ENCODE results near the gene PPIL4. TPM values are rescaled to one million over a fixed set of nuclear protein-coding genes. Genes with fewer than 3 reads are reported as not detected.

The PPIL4 gene
- total and polyA plus RNA-seq, 8 donors, result 22.4 to 77.0 (median 63.5) TPM

GRCh38 chr6:149480502-149481280 lies 65.2 kb downstream of the PPIL4 start:
- ATAC-seq, result no peak
- H3K4me3 ChIP-seq, result peak overlapping the region in 1 of 2 donors; percentile 20
- peak overlapping the region in 1 of 2 donors; percentile 84 for H3K27ac ChIP-seq
- peak in 1 of 4 donors; percentile 30 for DNase-seq
- no peaks in the 10 kb centered on the region for H3K36me3 ChIP-seq
- no peak for TF ChIP-seq CTCF (IDR thresholded peaks at IDR 0.05)
- peaks cover 11 to 51% of the 10 kb centered on the region in 2 donors for H3K4me1 ChIP-seq
- intact Hi-C loops (cut with DNase I), result no loop called here
- no peaks in the 10 kb centered on the region for H3K9me3 ChIP-seq
- no peaks in the 10 kb centered on the region for H3K27me3 ChIP-seq

- TF ChIP-seq CTCF (IDR thresholded peaks at IDR 0.05), result no peak
- Histone ChIP-seq H3K4me1 (peaks cover 7 to 32% of the 10 kb centered on the region in 2 donors), H3K4me3 (no peak overlapping the region), H3K27me3 (no peaks in the 10 kb centered on the region), H3K36me3 (no peaks in the 10 kb centered on the region), H3K9me3 (no peaks in the 10 kb centered on the region), H3K27ac (no peak overlapping the region)
- ATAC-seq (no peak), DNase-seq (no peak)
- intact Hi-C loops (cut with DNase I), result no loop called here
These were observed 67.1 kb downstream of the PPIL4 start for GRCh38 chr6:149478631-149479314.

GRCh38 chr6:149477544-149477943 lies 68.3 kb downstream of the PPIL4 start:
- TF ChIP-seq CTCF (IDR thresholded peaks at IDR 0.05), result no peak
- no peak overlapping the region for H3K4me3 ChIP-seq
- no peak for DNase-seq
- no peaks in the 10 kb centered on the region for H3K9me3 ChIP-seq
- intact Hi-C loops (cut with DNase I), result no loop called here
- H3K4me1 ChIP-seq, result peaks cover 3 to 19% of the 10 kb centered on the region in 2 donors
- H3K36me3 ChIP-seq, result no peaks in the 10 kb centered on the region
- H3K27me3 ChIP-seq, result no peaks in the 10 kb centered on the region
- H3K27ac ChIP-seq, result no peak overlapping the region
- ATAC-seq, result no peak

- Histone ChIP-seq H3K36me3 (no peaks in the 10 kb centered on the region), H3K27me3 (no peaks in the 10 kb centered on the region), H3K27ac (no peak overlapping the region), H3K9me3 (no peaks in the 10 kb centered on the region), H3K4me3 (no peak overlapping the region), H3K4me1 (peaks cover 0 to 15% of the 10 kb centered on the region in 2 donors)
- DNase-seq (no peak), ATAC-seq (no peak)
- no peak for TF ChIP-seq CTCF (IDR thresholded peaks at IDR 0.05)
- intact Hi-C loops (cut with DNase I), result no loop called here
These were observed 68.9 kb downstream of the PPIL4 start for GRCh38 chr6:149476789-149477455.

All from left lung (tissue), 10 donors.